Urothelium cell line (cell line): ENCODE data around the gene SEH1L.
"Not testable (repeated sequence)": the region's sequence is repeated elsewhere in the genome, so short reads cannot be mapped to it uniquely, and the experiment has no call there.

Experiments
- DNase-seq: peaks from one replicate; pipeline ENCODE4 v3.0.0; 2011; ENCODE audit warnings: low spot score, mixed read lengths
- FAIRE-seq: peaks from 2 replicates; lab custom pipeline; 2011; peaks lifted over from hg19 to GRCh38; lab: Jason Lieb, UNC

The SEH1L gene

GRCh38 chr18:12939162-12939561 is 8.6 kb upstream of the SEH1L start:
- DNase-seq: no peak
- peak; percentile 95 for FAIRE-seq

- FAIRE-seq (peak; percentile 86), DNase-seq (no peak)
These were observed 4.6 kb upstream of the SEH1L start for GRCh38 chr18:12943215-12943614.

- DNase-seq: no peak
- FAIRE-seq: peak; percentile 66
These were observed 3.1 kb upstream of the SEH1L start for GRCh38 chr18:12944709-12945108.

GRCh38 chr18:12946549-12947284 is 1.1 kb upstream of the SEH1L start:
- FAIRE-seq (peak; percentile 81), DNase-seq (peak; percentile 80)

- FAIRE-seq: no peak
- peak; percentile 99 for DNase-seq
These were observed 416 bp downstream of the SEH1L start for GRCh38 chr18:12948050-12948804.

GRCh38 chr18:12958478-12958877 is 10.7 kb downstream of the SEH1L start:
- no peak for DNase-seq
- peak; percentile 85 for FAIRE-seq

- DNase-seq (no peak), FAIRE-seq (no peak)
These were observed 12.6 kb downstream of the SEH1L start for GRCh38 chr18:12960395-12960794.

GRCh38 chr18:12960853-12961397 is 13.1 kb downstream of the SEH1L start:
- DNase-seq (no peak), FAIRE-seq (peak; percentile 13)

GRCh38 chr18:12963069-12963468 is 15.3 kb downstream of the SEH1L start:
- FAIRE-seq: peak; percentile 82
- DNase-seq: no peak

GRCh38 chr18:12968115-12968514 is 20.3 kb downstream of the SEH1L start:
- DNase-seq (no peak), FAIRE-seq (no peak)

GRCh38 chr18:12968619-12969018 is 20.8 kb downstream of the SEH1L start:
- FAIRE-seq (no peak), DNase-seq (no peak)

- DNase-seq (no peak), FAIRE-seq (no peak)
These were observed 25.9 kb downstream of the SEH1L start for GRCh38 chr18:12973562-12974213.

GRCh38 chr18:12975488-12975887 is 27.7 kb downstream of the SEH1L start:
- no peak for DNase-seq
- no peak for FAIRE-seq

GRCh38 chr18:12976305-12976704 is 28.5 kb downstream of the SEH1L start:
- DNase-seq: no peak
- peak; percentile 17 for FAIRE-seq

- FAIRE-seq, DNase-seq: not testable (repeated sequence)
These were observed 32.3 kb downstream of the SEH1L start for GRCh38 chr18:12980065-12980464.

- FAIRE-seq: peak; percentile 77
- DNase-seq: no peak
These were observed 41.7 kb downstream of the SEH1L start for GRCh38 chr18:12989397-12990122.

GRCh38 chr18:12990123-12990475 is 42.3 kb downstream of the SEH1L start:
- FAIRE-seq (peak; percentile 100), DNase-seq (no peak)

- DNase-seq (no peak), FAIRE-seq (no peak)
These were observed 42.8 kb downstream of the SEH1L start for GRCh38 chr18:12990641-12990966.

GRCh38 chr18:12990967-12991820 is 43.4 kb downstream of the SEH1L start, which contains the start of gene CEP192:
Gene CEP192, plus strand, starts transcription at chr18:12991362. Its CDS starts 8,063 bp downstream, at chr18:12999425.
- FAIRE-seq (no peak), DNase-seq (peak; percentile 100)

GRCh38 chr18:12991821-12992179 is 44.0 kb downstream of the SEH1L start:
- DNase-seq (no peak), FAIRE-seq (no peak)
